ENCODE data around the gene ZC3H6.

Gene ZC3H6

GRCh38 chr2:112275311-112275886, at the start of gene ZC3H6:
ZC3H6 (plus strand) TSS chr2:112275597; CDS start chr2:112275995, 398 bp downstream.
- DNase-seq (ENCODE audit: low spot score): peak; percentile 99

GRCh38 chr2:112229348-112229747, 46.0 kb upstream of the ZC3H6 start:
- no peak for DNase-seq (ENCODE audit: low spot score)

GRCh38 chr2:112230371-112230770, 45.0 kb upstream of the ZC3H6 start:
- no peak for DNase-seq (ENCODE audit: low spot score)

GRCh38 chr2:112239862-112240261, 35.5 kb upstream of the ZC3H6 start:
- DNase-seq (ENCODE audit: low spot score): no peak

GRCh38 chr2:112242384-112242783, 33.0 kb upstream of the ZC3H6 start:
- no peak for DNase-seq (ENCODE audit: low spot score)

- DNase-seq (ENCODE audit: low spot score): no peak
Observed at GRCh38 chr2:112243233-112243632, 32.2 kb upstream of the ZC3H6 start.

- no peak for DNase-seq (ENCODE audit: low spot score)
Observed at GRCh38 chr2:112244854-112245253, 30.5 kb upstream of the ZC3H6 start.

- DNase-seq (ENCODE audit: low spot score): no peak
Observed at GRCh38 chr2:112251271-112251670, 24.1 kb upstream of the ZC3H6 start.

- no peak for DNase-seq (ENCODE audit: low spot score)
Observed at GRCh38 chr2:112253261-112253815, 22.1 kb upstream of the ZC3H6 start.

- peak; percentile 93 for DNase-seq (ENCODE audit: low spot score)
Observed at GRCh38 chr2:112254466-112255240, 20.7 kb upstream of the ZC3H6 start, which contains the start of gene ZC3H8. ZC3H8 (minus strand) TSS chr2:112255042; CDS start chr2:112254981, 61 bp downstream.

- no peak for DNase-seq (ENCODE audit: low spot score)
Observed at GRCh38 chr2:112255875-112256274, 19.5 kb upstream of the ZC3H6 start.

- DNase-seq (ENCODE audit: low spot score): no peak
Observed at GRCh38 chr2:112256654-112257053, 18.7 kb upstream of the ZC3H6 start.

GRCh38 chr2:112257575-112257974, 17.8 kb upstream of the ZC3H6 start:
- peak; percentile 86 for DNase-seq (ENCODE audit: low spot score)

- DNase-seq (ENCODE audit: low spot score): peak; percentile 74
Observed at GRCh38 chr2:112259509-112260294, 15.7 kb upstream of the ZC3H6 start.

- DNase-seq (ENCODE audit: low spot score): no peak
Observed at GRCh38 chr2:112260295-112260625, 15.1 kb upstream of the ZC3H6 start.

GRCh38 chr2:112262876-112263275, 12.5 kb upstream of the ZC3H6 start:
- no peak for DNase-seq (ENCODE audit: low spot score)

GRCh38 chr2:112268547-112268946, 6.8 kb upstream of the ZC3H6 start:
- DNase-seq (ENCODE audit: low spot score): no peak

GRCh38 chr2:112272669-112273068, 2.7 kb upstream of the ZC3H6 start:
- no peak for DNase-seq (ENCODE audit: low spot score)

- DNase-seq (ENCODE audit: low spot score): no peak
Observed at GRCh38 chr2:112273349-112273748, 2.0 kb upstream of the ZC3H6 start.

GRCh38 chr2:112275887-112276773, 733 bp downstream of the ZC3H6 start:
- DNase-seq (ENCODE audit: low spot score): peak; percentile 83

- no peak for DNase-seq (ENCODE audit: low spot score)
Observed at GRCh38 chr2:112276954-112277353, 1.6 kb downstream of the ZC3H6 start.

Measured in kidney tubule cell (primary cell).